Measurements from ENCODE around the gene LDLR.
"Not testable (repeated sequence)": the region's sequence is repeated elsewhere in the genome, so short reads cannot be mapped to it uniquely, and the experiment has no call there.

DNA sequence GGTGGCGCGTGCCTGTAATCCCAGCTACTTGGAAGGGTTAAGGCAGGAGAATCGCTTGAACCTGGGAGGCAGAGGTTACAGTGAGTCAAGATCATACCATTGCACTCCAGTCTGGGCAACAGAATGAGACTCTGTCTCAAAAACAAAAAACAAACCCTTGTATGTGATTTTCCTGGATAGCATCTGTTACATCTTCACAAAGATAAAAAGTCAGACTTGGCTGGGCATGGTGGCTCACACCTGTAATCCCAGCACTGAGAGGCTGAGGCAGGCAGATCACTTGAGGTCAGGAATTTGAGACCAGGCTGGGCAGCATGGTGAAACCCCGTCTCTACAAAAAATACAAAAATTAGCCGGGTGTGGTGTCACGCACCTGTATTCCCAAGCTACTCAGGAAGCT lies 8.1 kb downstream of the LDLR start:
- TF ChIP-seq, protein P1, sequence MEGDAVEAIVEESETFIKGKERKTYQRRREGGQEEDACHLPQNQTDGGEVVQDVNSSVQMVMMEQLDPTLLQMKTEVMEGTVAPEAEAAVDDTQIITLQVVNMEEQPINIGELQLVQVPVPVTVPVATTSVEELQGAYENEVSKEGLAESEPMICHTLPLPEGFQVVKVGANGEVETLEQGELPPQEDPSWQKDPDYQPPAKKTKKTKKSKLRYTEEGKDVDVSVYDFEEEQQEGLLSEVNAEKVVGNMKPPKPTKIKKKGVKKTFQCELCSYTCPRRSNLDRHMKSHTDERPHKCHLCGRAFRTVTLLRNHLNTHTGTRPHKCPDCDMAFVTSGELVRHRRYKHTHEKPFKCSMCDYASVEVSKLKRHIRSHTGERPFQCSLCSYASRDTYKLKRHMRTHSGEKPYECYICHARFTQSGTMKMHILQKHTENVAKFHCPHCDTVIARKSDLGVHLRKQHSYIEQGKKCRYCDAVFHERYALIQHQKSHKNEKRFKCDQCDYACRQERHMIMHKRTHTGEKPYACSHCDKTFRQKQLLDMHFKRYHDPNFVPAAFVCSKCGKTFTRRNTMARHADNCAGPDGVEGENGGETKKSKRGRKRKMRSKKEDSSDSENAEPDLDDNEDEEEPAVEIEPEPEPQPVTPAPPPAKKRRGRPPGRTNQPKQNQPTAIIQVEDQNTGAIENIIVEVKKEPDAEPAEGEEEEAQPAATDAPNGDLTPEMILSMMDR (conservative IDR thresholded peaks at IDR 0.05; ENCODE audit: low read depth, low read length), result not testable (repeated sequence)
- TF ChIP-seq RAD21 (IDR thresholded peaks at IDR 0.05; ENCODE audit: low read length), result not testable (repeated sequence)
